GM19193 (cell line): ENCODE results near the gene LRP3.

Experiments
- POLR2A ChIP-seq: IDR thresholded peaks from 4 replicates; pipeline ENCODE4 v1.6.1; 2011; ENCODE audit not compliant: insufficient read depth, insufficient read length; ENCODE audit errors: extremely low read depth

The LRP3 gene, protein sequence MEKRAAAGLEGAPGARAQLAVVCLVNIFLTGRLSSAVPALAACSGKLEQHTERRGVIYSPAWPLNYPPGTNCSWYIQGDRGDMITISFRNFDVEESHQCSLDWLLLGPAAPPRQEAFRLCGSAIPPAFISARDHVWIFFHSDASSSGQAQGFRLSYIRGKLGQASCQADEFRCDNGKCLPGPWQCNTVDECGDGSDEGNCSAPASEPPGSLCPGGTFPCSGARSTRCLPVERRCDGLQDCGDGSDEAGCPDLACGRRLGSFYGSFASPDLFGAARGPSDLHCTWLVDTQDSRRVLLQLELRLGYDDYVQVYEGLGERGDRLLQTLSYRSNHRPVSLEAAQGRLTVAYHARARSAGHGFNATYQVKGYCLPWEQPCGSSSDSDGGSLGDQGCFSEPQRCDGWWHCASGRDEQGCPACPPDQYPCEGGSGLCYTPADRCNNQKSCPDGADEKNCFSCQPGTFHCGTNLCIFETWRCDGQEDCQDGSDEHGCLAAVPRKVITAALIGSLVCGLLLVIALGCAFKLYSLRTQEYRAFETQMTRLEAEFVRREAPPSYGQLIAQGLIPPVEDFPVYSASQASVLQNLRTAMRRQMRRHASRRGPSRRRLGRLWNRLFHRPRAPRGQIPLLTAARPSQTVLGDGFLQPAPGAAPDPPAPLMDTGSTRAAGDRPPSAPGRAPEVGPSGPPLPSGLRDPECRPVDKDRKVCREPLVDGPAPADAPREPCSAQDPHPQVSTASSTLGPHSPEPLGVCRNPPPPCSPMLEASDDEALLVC

DNA sequence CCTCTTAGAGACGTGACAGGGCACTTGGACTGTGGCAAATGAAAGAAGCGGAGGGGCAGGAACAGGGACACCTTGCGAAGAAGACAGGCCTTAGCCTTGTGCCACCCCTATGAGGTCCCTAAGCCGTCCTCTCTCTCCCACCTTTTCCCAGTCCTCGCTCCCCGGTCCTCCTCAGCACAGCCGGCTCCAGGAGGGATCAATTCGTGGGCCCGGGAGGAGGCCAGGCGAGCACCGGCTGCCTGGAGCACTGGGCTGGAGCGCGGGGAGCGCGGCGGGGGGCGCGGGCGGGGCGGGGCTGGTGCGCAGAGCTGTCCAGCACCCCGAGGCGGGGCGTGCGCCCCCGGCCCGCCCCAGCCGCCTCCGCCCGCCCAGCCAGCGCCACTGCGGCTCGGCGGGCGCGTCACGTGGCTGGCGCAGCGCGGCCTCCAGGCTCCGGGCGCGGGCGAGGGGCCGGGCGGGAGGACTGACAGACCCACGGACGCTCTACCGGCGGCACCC lies at the start of gene LRP3:
Gene LRP3, plus strand, starts transcription at position 466 of the 498 bp plus-strand sequence. CDS start 456 bp downstream, outside the sequence.
- TF ChIP-seq POLR2A = no peak

DNA sequence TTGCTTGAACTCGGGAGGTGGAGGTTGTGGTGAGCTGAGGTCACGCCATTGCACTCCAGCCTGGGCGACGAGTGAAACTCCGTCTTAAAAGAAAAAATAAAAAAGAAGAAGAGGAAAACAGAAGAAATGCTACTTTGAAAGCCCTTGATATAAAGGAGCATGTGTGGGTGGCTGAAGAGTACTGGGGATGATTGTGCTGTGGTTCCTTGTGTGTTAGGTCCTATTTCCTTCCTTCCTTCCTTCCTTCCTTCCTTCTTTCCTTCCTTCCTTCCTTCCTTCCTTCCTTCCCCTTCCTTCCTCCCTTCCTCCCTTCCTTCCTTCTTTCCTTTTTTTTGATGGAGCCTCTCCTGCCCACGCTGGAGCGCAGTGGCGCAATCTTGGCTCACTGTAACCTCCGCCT lies 47.9 kb upstream of the LRP3 start:
- no peak for TF ChIP-seq POLR2A

DNA sequence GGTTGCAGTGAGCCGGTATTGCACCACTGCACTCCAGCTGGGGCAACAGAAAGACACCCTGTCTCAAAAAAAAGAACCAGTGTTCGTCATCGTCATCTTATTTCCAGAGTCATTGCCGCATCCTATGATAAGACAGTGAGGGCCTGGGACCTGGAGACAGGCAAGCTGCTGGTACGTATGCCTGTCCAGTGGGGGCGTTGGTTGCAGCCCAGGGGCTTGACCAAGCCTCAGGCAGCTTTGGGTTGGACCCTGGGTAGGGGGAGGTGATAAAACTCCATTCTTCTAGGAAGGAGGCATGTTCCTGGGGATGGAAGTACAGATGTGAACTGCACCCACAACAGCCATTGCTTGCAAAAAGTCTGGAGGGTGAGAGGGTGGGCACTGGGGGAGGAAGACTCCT lies 46.6 kb upstream of the LRP3 start:
- no peak for TF ChIP-seq POLR2A

DNA sequence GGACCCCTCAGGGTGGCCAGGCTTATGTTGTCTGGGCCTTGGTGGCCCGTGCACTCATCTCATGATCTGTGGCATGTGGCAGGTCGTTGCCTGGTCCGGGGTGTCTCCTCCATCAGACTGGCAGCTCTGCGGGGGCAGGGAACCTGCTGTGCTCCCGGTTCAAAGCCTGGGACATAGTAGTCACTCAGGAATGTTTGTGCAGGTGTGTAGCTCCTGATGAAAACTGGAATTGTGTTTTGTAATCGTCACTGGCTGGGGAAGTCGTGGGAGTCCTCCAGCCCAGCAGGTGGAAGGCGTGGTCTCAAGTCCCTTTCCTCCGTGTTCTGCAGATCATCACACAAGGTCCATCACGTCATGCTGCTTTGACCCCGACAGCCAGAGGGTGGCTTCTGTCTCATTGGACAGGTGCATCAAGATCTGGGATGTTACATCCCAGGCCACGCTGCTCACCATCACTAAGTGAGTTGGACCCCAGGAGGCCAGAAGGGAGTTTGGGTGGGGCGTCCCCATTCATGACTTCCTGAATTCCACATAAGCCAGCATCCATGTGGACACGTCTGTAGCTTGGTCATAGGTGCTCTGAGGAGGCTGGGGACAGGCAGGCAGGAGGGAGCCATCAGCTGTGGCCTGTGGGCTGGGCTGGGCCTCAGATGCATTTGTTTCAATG lies 43.1 kb upstream of the LRP3 start:
- no peak for TF ChIP-seq POLR2A

DNA sequence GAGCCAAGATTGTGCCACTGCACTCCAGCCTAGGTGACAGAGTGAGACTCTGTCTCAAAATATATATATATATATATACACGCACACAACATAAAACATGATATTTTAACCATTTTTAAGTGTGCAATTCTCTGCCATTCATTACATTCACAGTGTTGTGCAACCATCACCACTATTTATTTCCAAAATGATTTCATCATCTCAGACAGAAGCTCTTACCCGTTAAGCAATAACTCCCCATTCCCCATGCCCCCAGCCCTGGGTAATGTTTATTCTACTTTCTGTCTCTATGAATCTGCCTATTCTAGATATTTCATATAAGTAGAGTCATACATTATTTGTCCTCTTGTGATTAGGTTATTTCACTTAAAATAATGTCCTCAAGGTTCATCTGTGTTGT lies 42.0 kb upstream of the LRP3 start:
- TF ChIP-seq POLR2A = no peak

DNA sequence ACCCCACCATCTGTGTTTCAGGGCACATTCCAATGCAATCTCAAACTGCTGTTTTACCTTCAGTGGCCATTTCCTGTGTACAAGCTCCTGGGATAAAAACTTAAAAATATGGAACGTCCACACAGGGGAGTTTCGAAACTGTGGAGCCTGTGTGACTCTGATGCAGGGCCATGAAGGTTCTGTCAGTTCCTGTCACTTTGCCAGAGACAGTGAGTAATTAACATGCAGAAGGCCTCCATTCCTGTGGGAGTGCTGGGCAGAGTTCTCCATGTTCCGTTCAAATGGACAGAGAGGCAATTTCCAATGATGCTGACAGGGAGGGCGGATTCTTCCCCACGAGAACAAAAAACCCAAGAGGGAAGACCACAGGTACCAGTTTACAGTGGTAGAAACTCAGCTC lies 37.8 kb upstream of the LRP3 start:
- no peak for TF ChIP-seq POLR2A

DNA sequence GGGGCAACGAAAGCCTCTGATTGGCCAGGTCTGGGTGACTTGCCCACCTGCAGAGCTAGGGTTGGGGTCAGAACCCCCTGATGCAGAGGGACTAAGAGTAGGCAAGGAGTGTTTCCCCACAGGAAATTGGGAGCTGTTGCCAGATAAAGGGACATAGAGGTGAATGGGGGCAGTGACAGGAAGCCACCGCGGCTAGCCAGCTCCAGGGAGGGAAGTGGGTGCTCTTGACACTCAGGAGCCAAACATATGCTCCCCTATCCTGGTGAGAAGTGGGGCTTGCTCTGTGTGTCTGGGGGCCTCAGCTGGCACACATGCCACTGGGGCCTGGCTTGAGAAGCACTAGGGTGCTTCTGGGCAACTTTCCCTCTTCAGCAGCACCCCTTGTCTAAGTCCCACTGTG lies 36.2 kb upstream of the LRP3 start:
- no peak for TF ChIP-seq POLR2A

DNA sequence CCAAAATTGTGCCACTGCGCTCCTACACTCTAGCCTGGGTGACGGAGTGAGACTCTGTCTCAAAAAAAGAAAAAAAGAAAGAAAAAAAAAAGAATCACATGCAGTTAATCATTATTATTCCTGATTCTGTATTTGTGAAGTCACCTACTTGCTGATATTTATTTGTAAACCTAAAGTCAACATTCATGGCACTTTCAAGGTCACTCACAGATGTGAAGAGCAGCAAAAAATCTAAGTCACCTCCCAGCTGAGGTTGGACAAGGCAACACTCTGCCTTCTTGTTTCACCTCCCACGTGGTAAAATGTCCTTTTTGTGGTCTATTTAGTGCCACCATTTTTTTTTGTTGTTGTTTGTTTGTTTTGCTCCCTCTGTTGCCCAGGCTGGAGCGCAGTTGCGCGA lies 35.8 kb upstream of the LRP3 start:
- TF ChIP-seq POLR2A = no peak

DNA sequence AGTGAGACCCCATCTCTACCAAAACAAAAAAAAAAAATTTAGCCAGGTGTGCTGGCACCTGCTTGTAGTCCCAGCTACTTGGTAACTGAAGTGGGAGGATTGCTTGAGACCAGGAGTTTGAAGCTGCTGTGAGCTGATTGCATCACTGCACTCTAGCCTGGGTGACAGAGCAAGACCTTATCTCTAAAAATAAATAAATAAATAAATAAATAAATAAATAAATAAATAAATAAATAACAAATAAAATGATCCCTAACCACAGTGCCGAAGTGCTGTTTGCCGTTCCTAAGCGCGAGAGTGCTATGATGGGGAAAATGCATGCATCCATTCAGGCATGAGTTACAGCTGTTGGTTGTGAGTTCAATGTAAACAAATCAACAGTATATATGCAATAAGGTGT lies 35.0 kb upstream of the LRP3 start:
- TF ChIP-seq POLR2A = no peak

DNA sequence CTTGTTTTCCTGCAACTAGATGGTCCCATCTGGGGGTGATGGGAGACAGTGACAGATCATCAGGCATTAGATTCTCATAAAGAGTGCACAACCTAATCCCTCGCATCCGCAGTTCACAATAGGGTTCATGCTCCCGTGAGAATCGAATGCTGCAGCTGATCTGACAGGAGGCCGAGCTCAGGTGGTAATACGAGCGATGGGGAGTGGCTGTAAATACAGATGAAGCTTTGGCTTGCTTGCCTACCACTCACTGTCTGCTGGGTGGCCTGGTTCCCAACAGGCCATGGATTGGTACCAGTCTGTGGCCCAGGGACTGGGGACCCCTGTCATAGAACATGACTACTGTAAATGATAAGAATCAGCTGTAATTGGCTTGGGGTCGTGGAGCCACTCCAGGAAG lies 34.2 kb upstream of the LRP3 start:
- TF ChIP-seq POLR2A = no peak

DNA sequence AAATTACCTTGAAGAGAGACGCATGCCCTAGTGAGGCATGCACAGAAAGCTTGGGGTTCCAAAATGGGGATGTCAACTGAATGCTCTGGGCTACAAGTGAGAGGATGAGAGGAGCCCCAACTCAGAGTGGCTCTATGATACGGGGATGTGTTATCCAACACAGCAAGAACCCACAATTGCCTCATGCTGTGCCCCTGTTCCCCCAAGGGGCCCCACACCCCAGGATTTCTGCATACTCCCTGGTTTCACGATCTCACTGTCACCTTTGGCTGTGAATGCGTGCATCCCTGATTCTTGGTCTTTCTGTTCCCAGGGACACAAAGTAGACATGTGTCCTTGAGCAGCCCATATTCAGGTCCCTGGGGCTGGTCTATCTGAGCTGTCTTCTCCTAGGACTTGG lies 32.9 kb upstream of the LRP3 start:
- TF ChIP-seq POLR2A = no peak

DNA sequence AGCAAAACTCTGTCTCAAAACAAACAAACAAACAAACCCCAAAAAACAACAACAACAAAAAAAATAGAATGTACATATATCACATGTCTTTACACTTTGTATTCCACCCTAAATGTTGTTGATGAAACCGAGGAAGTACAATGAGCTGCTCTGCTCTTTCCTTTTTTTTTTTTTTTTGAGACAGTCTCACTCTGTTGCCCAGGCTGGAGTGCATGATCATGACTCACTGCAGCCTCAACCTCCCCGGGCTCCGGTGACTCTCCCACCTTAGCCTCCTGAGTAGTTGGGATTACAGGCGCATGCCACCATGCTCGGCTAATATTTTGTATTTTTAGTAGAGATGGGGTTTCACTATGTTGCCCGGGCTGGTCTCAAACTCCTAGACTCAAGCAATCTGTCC lies 30.6 kb upstream of the LRP3 start:
- no peak for TF ChIP-seq POLR2A

DNA sequence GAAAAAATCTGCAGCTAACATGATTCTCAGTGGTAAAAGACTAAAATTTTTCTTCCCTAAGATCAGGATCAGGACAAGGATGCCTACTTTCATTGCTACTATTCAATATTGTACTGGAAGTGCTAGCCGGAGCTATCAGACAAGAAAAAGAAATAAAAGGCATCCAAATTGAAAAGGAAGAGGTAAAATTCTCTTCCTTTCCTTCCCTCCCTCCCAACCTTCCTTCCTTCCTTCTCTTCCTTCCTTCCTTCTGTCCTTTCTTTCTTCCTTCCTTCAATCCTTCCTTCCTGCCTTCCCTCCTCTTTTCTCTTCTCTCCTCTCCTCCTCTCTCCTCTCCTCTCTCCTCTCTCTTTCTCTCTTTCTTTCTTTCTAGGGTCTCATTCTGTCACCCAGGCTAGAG lies 26.7 kb upstream of the LRP3 start:
- TF ChIP-seq POLR2A = no peak

DNA sequence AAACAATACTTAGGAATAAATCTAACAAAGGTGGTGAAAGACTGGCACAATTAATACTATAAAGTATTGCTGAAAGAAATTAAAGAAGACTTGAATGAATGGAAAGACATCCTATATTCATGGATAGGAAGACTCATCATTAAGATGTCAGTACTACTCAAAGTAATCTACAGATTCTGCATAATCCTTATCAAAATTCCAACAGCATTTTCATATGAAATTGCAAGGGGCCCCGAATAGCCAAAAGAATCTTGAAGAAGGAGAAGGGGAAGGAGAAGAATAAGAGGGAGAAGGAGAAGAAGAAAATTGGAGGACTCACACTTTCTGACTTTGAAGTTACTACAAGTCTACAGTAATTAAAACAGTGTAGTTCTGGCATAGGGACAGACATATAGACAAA lies 25.6 kb upstream of the LRP3 start:
- TF ChIP-seq POLR2A = no peak

DNA sequence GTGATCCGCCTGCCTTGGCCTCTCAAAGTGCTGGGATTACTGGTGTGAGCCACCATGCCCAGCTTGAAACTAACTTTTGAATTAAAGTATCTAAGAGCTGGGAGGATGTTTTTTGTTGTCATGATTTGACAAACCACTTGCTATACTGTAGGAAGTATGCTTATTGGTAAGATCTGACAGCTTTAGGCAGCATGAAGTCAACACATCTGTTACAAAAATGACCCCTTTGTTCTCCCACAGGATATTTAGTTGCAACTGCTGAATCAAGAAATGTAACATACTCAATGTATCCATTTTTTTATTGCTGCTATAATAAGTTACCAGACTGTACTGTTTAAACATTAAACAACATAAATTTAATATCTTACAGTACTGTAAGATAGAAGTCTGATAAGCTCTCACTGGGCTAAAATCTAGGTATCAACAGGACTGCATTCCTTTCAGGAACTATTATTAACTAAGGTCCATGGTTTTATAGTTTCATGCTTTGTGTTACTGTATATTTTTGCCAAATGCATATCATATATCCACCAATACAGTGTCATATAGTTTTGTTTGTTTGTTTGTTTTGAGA lies 22.8 kb upstream of the LRP3 start:
- TF ChIP-seq POLR2A = no peak
